VCaP (cell line): ENCODE measurements around the gene DNAH10.
A peak's percentile ranks its signal among the peaks of the same experiment; 100 is the strongest.

Experiments used
- H3K27ac ChIP-seq: fragments of 450-650 bp; 2 replicates; pipeline ENCODE4 v1.5.1; 2017
- CTCF ChIP-seq: fragments of 450-650 bp; conservative IDR thresholded peaks from 2 replicates; pipeline ENCODE4 v1.5.1; 2017; ENCODE audit warnings: mild to moderate bottlenecking, moderate library complexity

Gene DNAH10

GRCh38 chr12:123934829-123935228 is 172.7 kb downstream of the DNAH10 start:
- TF ChIP-seq CTCF: no peak
- H3K27ac ChIP-seq: no peak overlapping the region

- H3K27ac ChIP-seq: no peak overlapping the region
- no peak for TF ChIP-seq CTCF
Observed at GRCh38 chr12:123935956-123936355, 173.9 kb downstream of the DNAH10 start.

- TF ChIP-seq CTCF: no peak
- no peak overlapping the region for H3K27ac ChIP-seq
Observed at GRCh38 chr12:123936471-123936870, 174.4 kb downstream of the DNAH10 start.

DNA sequence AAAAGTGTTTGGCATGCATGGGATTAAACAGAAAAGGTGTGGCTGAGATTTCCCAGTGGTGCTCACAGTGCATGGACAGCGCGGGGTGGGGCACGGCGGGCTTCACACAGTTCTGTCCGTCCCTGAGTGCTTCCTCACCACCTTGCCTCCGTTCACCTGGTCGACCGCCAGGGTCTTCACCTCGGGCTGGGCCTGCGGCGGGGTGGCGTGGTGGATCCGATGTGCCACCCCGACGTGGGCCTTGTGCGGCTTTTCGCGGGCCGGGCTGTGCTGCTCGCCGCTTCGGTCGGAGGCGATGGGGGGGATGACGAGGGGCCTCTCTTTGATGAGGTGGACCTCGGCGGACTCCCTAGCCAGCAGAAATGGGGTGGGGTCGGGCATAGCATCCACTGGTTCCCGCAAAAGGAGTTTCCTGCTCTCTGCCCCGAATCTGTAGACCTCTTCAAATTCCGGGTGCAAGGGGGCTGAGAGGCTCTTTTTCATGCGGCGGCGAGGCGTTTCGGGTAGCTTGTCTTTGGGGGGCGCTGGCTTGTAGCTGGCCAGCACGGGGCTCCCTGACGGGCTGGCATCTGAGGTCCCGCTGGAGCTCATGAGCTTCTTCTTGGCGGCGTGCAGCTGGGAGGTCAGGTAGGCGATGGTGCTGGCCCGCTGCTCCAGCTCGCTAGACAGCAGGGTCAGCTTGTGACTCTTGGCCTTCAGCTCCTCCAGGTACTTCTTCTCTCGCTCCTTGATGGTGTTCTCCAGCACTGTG is 175.0 kb downstream of the DNAH10 start:
- no peak for TF ChIP-seq CTCF
- no peak overlapping the region for H3K27ac ChIP-seq

DNA sequence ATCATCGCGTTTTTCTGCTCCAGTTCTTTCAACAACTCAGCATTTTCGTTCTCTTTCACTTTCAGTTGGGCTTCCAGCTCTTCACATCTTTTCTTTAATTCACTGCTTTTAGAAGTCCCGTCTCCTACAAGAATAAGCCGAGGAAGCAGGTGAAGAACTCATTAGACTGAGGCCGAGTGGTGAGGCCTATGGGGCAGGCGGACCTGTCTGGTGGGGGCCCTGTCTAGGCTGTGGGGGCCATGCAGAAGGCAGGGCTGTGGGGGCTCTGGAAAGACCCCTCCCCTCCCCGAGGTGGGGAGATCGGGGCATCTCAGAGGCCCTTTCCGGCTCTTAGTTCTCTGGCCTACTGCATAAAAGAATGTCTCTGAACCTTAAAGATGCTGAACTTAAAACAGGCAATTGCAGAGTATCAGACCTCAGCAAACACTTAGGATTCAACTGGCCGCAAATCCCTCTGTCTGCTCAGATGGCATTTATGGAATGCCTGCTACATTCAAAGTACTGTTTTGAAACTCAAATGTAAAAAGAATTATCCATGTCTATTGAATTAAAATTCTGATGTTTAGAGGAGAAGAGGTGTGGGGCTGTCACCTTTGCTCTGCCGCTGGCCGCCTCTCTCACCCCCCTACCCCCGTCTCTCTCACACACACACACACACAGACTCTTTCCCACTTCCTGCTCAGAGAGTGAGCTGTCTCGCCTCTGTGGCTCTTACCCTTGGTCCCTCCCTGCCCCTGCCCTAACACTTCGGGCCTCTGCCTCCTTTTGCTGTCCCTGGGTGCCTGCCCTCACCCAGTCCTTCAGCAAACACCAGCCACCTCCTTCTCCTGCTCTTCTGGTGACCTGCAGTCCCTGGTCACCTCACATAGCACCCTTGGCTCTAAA is 175.8 kb downstream of the DNAH10 start:
- no peak overlapping the region for H3K27ac ChIP-seq
- TF ChIP-seq CTCF: no peak

GRCh38 chr12:123938679-123939480 is 176.8 kb downstream of the DNAH10 start:
- peak; percentile 43 for TF ChIP-seq CTCF
- no peak overlapping the region for H3K27ac ChIP-seq
